Measurements from ENCODE around the gene COBLL1.

- TF ChIP-seq, protein P1, sequence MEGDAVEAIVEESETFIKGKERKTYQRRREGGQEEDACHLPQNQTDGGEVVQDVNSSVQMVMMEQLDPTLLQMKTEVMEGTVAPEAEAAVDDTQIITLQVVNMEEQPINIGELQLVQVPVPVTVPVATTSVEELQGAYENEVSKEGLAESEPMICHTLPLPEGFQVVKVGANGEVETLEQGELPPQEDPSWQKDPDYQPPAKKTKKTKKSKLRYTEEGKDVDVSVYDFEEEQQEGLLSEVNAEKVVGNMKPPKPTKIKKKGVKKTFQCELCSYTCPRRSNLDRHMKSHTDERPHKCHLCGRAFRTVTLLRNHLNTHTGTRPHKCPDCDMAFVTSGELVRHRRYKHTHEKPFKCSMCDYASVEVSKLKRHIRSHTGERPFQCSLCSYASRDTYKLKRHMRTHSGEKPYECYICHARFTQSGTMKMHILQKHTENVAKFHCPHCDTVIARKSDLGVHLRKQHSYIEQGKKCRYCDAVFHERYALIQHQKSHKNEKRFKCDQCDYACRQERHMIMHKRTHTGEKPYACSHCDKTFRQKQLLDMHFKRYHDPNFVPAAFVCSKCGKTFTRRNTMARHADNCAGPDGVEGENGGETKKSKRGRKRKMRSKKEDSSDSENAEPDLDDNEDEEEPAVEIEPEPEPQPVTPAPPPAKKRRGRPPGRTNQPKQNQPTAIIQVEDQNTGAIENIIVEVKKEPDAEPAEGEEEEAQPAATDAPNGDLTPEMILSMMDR (IDR thresholded peaks at IDR 0.05; ENCODE audit: borderline replicate concordance, extremely low read depth, low read length, poor library complexity, severe bottlenecking): no peak
- no peak for TF ChIP-seq EZH2 (IDR thresholded peaks at IDR 0.05; ENCODE audit: borderline replicate concordance, low read depth, low read length, severe bottlenecking)
Measured at GRCh38 chr2:164662066-164662465, 179.6 kb downstream of the COBLL1 start.

Data from DND-41 (cell line).